Sigmoid colon (tissue), 7 donors: ENCODE results near the gene C1QL2. TPM values are rescaled to one million over a fixed set of nuclear protein-coding genes. Genes with fewer than 3 reads are reported as not detected.

Experiments
- DNase-seq: peaks from one replicate; pipeline ENCODE4 v3.0.0-alpha.2; 2019
- H3K27ac ChIP-seq, 4 donors: fragments of 200-600 bp; sonication (generic); one replicate each; pipeline ENCODE4 v1.5.1; 2016 to 2019; ENCODE audit warnings: mild to moderate bottlenecking in 1 of 4
- H3K27me3 ChIP-seq, 3 donors: fragments of 200-600 bp; sonication (generic); one replicate each; pipeline ENCODE4 v1.5.1; 2019; ENCODE audit warnings: mild to moderate bottlenecking in 1 of 3
- H3K36me3 ChIP-seq, 4 donors: fragments of 200-600 bp; sonication (generic); one replicate each; pipeline ENCODE4 v1.5.1; 2016 to 2019
- H3K4me1 ChIP-seq, 4 donors: fragments of 200-600 bp; sonication (generic); one replicate each; pipeline ENCODE4 v1.5.1; 2017 to 2019
- H3K4me3 ChIP-seq, 4 donors: fragments of 200-600 bp; sonication (generic); one replicate each; pipeline ENCODE4 v1.5.1; 2017 to 2019; ENCODE audit warnings: mild to moderate bottlenecking in 2 of 4, moderate library complexity in 1 of 4
- H3K9me3 ChIP-seq, 4 donors: fragments of 200-600 bp in 3 of 4; sonication (generic) in 3 of 4; one replicate each; pipeline versions ENCODE4 v1.5.1 to v1.6.1; 2013 to 2019
- EP300 ChIP-seq, 4 donors: sonication (generic); formaldehyde crosslinking; IDR thresholded peaks; one replicate each; pipeline ENCODE4 v1.6.1; 2017; ENCODE audit warnings: antibody characterized with exemption in 4 of 4
- POLR2A ChIP-seq, 2 donors: fragments of 450-650 bp; IDR thresholded peaks; one replicate each; pipeline ENCODE4 v1.6.1; 2016; ENCODE audit warnings: antibody characterized with exemption in 2 of 2, mild to moderate bottlenecking in 2 of 2, moderate library complexity in 2 of 2
- POLR2AphosphoS5 ChIP-seq, 4 donors: sonication (generic); formaldehyde crosslinking; IDR thresholded peaks; one replicate each; pipeline ENCODE4 v1.6.1; 2017; ENCODE audit warnings: antibody characterized with exemption in 4 of 4
- WGBS, 2 donors: extraction: QIAGEN DNeasy Blood & Tissue Kit; methylation state at CpG; one replicate each; pipeline ENCODE4 v1.1.7; 2013; 5-methylcytosine and 5-hydroxymethylcytosine counted together
- intact Hi-C: fragments of 100-400 bp; cut with DNase I; formaldehyde crosslinking; loops from one replicate; pipeline ENCODE4 v1.15.1; 2023
- polyA plus RNA-seq, 3 donors: library from polyadenylated mRNA; stranded (reverse); fragments of 200-250 nt; gene quantifications; one replicate each; pipeline ENCODE4 v1.2.3, GENCODE V29; 2013
- total RNA-seq, 4 donors: library from RNA; depleted of rRNA; stranded (reverse); fragments of >200 nt; gene quantifications; one replicate each; pipeline ENCODE4 v1.1.0, GENCODE V29; 2016
- TF ChIP-seq, protein P1 (sequence below), 4 experiments: fragments of 450-650 bp in 3 of 4; fragments of 200-600 bp in 1 of 4; IDR thresholded peaks; one replicate each; pipeline ENCODE4 v1.5.1; 2016 to 2019; ENCODE audit warnings: antibody characterized with exemption in 4 of 4, mild to moderate bottlenecking in 3 of 4, moderate library complexity in 2 of 4
- donor health status: healthy with polysubstance abuse.
- donor health status: Bipolar disorder and iron deficiency.
- donor health status: healthy.

The C1QL2 gene
- total and polyA plus RNA-seq, 7 donors: not detected

DNA sequence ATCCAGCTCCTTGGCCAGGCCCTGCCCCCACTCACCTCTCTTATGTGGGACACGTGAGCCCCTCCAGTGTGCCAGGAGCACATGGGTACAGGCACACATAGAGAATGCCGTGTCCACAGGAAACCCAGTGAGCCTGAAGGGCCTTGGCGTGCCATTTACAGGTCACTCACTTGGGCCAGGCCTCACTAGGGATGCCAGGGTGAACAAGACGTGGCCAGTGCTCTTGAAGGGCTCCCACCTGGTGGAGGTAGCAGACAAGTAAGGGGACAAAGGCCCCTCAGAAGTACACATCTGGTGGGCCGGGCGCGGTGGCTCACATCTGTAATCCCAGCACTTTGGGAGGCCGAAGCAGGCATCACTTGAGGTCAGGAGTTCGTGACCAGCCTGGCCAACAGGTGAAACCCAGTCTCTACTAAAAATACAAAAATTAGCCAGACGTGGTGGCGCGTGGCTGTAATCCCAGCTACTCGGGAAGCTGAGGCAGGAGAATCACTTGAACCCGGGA, 15.1 kb upstream of the C1QL2 start:
- Histone ChIP-seq H3K27ac (no peak overlapping the region), H3K27me3 (peaks cover 0 to 5% (median 0%) of the 10 kb centered on the region in 3 donors), H3K4me3 (no peak overlapping the region), H3K36me3 (no peaks in the 10 kb centered on the region), H3K9me3 (no peaks in the 10 kb centered on the region), H3K4me1 (no peaks in the 10 kb centered on the region)
- intact Hi-C loops: no loop called here
- WGBS, 2 donors: 92 to 93% methylated on average over 14 of the region's 14 CpGs
- TF ChIP-seq, protein P1, sequence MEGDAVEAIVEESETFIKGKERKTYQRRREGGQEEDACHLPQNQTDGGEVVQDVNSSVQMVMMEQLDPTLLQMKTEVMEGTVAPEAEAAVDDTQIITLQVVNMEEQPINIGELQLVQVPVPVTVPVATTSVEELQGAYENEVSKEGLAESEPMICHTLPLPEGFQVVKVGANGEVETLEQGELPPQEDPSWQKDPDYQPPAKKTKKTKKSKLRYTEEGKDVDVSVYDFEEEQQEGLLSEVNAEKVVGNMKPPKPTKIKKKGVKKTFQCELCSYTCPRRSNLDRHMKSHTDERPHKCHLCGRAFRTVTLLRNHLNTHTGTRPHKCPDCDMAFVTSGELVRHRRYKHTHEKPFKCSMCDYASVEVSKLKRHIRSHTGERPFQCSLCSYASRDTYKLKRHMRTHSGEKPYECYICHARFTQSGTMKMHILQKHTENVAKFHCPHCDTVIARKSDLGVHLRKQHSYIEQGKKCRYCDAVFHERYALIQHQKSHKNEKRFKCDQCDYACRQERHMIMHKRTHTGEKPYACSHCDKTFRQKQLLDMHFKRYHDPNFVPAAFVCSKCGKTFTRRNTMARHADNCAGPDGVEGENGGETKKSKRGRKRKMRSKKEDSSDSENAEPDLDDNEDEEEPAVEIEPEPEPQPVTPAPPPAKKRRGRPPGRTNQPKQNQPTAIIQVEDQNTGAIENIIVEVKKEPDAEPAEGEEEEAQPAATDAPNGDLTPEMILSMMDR (IDR thresholded peaks at IDR 0.05): no peak
- TF ChIP-seq POLR2AphosphoS5 (IDR thresholded peaks at IDR 0.05) (no peak), EP300 (IDR thresholded peaks at IDR 0.05) (no peak), POLR2A (IDR thresholded peaks at IDR 0.05) (no peak)
- DNase-seq: no peak

DNA sequence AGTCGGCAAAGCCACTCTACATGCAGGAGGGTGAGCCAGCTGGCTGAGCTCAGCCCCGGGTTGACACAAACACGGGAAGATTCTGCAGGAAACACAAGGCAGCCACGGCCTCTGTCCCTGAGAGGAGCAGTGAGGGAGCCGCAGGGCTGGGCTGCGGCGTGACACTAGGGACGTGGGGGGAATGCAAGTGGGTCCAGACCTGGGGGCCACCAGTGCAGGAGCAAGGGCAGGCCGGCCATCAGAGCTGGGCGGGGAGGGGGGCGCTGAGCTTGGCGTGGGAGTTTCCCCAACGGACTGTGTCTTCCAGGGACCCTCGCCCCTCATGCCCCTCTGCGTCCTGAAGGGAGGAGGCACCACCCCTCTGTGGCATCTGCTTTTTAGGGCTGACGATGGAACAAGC, 12.0 kb upstream of the C1QL2 start:
- 65 to 68% methylated on average over 16 of the region's 16 CpGs for WGBS, 2 donors
- no peaks in the 10 kb centered on the region for H3K36me3 ChIP-seq
- intact Hi-C loops: no loop called here
- no peak for DNase-seq
- H3K4me3 ChIP-seq: no peak overlapping the region
- TF ChIP-seq EP300 (IDR thresholded peaks at IDR 0.05) (no peak), POLR2A (IDR thresholded peaks at IDR 0.05) (no peak), POLR2AphosphoS5 (IDR thresholded peaks at IDR 0.05) (no peak)
- TF ChIP-seq, protein P1 (IDR thresholded peaks at IDR 0.05): no peak
- no peaks in the 10 kb centered on the region for H3K9me3 ChIP-seq
- H3K4me1 ChIP-seq: no peaks in the 10 kb centered on the region
- H3K27me3 ChIP-seq: peaks cover 0 to 15% (median 0%) of the 10 kb centered on the region in 3 donors
- H3K27ac ChIP-seq: no peak overlapping the region

DNA sequence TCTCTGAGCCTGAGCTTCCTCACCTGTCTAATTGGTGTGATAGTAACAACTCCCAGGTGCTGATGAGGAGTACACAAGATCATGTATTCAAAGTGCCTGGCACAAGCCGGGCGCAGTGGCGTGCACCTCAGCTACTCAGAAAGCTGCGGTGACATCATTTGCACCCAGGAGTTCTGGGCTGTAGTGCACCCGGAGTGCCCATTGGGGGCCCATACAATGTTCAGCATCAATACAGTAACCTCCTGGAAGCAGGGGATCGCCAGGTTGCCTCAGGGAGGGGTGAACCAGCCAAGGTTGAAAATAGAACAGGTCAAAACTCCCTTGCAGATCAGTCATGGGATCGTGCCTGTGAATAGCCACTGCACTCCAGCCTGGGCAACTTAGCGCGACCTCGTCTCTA, 11.2 kb upstream of the C1QL2 start:
- Histone ChIP-seq H3K4me3 (no peak overlapping the region), H3K36me3 (no peaks in the 10 kb centered on the region), H3K27ac (no peak overlapping the region), H3K4me1 (no peaks in the 10 kb centered on the region), H3K9me3 (no peaks in the 10 kb centered on the region), H3K27me3 (peaks cover 0 to 15% (median 0%) of the 10 kb centered on the region in 3 donors)
- no peak for DNase-seq
- TF ChIP-seq POLR2A (IDR thresholded peaks at IDR 0.05) (no peak), EP300 (IDR thresholded peaks at IDR 0.05) (no peak), POLR2AphosphoS5 (IDR thresholded peaks at IDR 0.05) (no peak)
- TF ChIP-seq, protein P1 (IDR thresholded peaks at IDR 0.05): no peak
- 81 to 83% methylated on average over 10 of the region's 10 CpGs for WGBS, 2 donors
- intact Hi-C loops: no loop called here

DNA sequence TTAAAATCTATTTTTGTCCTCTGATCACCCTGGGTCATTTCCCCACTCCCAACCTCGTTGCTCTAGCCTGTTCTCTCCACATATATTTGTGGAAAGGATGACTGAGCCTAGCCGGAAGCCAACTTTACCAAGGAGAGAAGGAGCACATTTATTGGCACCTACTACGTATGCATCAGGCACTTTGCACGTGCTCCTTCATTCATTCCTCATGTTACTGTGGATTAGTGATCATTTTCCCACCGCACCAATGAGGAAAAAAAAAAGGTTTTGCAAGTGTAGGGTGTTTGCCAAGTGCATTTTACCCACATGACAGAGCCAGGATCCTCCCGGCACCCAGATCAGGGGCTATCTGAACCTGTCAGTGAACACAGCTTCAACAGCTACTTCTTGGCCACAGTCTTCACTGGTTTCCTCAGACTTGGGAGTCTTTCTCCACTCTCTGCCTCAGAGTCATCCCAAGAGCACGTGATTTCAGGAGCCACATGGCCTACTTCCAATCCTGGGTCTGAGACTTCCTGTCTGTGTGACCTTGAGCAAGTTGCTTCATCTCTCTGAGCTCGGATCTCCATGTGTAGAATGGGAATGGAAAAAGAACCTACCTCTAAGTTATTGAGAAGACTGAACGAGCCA, 1.9 kb upstream of the C1QL2 start:
- no peaks in the 10 kb centered on the region for H3K9me3 ChIP-seq
- 52 to 64% methylated on average over 9 of the region's 9 CpGs for WGBS, 2 donors
- DNase-seq: no peak
- peaks cover 21 to 63% (median 44%) of the 10 kb centered on the region in 3 donors for H3K27me3 ChIP-seq
- no peaks in the 10 kb centered on the region for H3K36me3 ChIP-seq
- no peak overlapping the region for H3K4me3 ChIP-seq
- intact Hi-C loops: no loop called here
- no peak for TF ChIP-seq EP300 (IDR thresholded peaks at IDR 0.05)
- TF ChIP-seq, protein P1 (IDR thresholded peaks at IDR 0.05): no peak
- H3K4me1 ChIP-seq: peaks cover 0 to 11% (median 8%) of the 10 kb centered on the region in 4 donors
- H3K27ac ChIP-seq: no peak overlapping the region
